ELF-1 (cell line): ENCODE results near the gene MYBL2.
"Not testable (repeated sequence)": the region's sequence is repeated elsewhere in the genome, so short reads cannot be mapped to it uniquely, and the experiment has no call there.

Experiments used
- DNase-seq: peaks from one replicate; pipeline ENCODE4 v3.0.0-alpha.2; 2016; ENCODE audit warnings: low read depth, low spot score

Gene MYBL2

GRCh38 chr20:43751167-43752050 is 84.5 kb downstream of the MYBL2 start:
- no peak for DNase-seq

DNA sequence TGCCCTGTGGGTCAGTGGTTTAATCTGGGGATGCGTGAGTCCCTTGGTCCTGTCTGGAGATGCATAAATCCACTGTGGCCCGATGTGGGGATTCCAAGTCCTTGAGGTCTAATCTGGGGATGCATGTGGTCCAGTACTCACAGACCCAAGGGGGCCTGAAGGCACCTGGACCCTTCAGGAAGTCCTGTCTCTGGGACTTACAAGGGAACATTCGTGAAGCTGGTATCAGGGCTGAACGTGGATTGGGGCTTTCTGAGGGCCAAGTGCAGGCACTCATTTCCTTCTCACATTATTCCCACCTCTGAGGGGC is 85.1 kb downstream of the MYBL2 start:
- DNase-seq, result no peak

GRCh38 chr20:43752561-43753301 is 85.8 kb downstream of the MYBL2 start:
- DNase-seq, result no peak

GRCh38 chr20:43755390-43755789 is 88.5 kb downstream of the MYBL2 start:
- no peak for DNase-seq

DNA sequence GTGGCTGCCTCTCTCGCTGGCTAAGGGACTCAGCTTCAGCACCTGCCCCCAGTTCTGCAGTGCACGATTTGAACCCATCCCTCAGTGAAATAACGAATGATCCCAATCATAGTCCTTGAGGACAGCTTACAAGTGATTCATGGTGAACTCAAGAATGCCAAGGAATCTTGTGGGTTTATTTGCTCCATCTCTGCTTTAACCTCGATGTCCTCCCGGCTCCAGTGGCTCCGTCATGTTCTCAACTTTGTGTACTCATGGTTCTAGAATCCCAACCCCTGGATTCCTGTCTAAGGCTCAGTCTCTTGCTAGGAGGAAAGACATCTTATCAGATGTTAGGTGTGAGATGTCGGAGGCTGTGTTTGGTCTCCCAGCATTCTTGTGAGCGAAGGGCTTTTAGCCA is 88.9 kb downstream of the MYBL2 start:
- no peak for DNase-seq

GRCh38 chr20:43757888-43758287 is 91.0 kb downstream of the MYBL2 start:
- not testable (repeated sequence) for DNase-seq

DNA sequence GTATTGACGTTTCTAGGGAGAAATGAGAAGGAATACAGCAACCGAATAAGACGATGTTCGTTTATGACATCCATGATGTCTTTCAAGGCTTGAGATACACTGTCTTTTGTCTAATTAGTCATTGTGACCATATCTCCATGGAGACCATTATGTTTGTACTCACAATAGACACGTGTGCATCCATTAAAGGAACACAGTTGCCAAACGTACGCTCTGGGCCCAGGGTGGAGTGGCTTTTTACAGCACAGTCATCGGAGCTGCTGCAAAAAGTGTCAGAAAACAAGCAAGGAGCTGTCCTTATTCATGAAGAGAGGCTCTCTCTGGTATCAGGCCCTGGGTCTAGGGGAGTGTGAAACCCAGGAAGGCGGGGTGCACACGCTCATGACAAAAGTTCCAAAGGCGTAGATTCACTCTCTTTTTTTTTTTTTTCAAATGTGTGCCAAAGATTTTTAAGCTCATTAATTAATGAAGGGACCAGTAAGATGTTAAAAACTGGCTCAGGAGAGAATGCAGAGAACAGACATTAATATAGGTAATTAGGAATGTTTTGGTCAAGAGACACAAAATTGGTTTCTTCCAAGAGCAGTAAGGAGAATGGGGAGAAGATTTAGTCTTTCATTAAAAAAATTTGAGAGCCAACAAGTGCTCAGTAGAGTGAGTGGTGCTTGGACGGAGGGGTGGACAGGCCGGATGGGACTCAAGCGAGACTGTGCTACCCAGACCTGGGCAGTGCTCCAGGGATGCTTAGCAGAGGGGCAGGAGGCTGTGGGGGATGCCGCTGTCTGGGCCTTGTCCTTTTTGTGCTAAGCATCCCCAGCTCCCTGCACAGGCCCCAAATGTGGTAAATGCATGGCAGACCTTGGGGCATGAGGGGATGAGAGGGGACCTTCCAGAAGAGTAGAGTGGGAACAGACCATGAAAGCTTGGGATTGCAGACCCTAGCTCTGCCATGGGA is 94.7 kb downstream of the MYBL2 start:
- no peak for DNase-seq

DNA sequence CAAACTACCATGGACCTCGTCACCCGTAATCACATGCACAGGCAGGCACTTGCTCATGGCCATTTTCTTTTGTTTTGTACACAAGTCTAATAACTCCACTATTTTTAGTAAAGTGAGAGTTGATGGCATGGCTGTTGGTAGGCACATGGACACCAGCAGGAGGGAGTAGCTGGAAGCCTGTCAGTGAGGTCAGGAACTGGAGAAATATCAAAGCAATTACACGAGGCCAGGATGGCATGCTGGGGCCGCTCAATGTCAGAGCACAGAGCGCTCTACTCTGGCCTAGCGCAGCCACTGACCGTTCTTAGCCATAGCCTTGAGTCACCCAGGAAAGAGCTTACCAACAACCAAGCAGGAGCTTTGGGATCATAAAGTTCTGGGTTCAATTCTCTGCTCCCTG is 96.0 kb downstream of the MYBL2 start:
- DNase-seq, result no peak

DNA sequence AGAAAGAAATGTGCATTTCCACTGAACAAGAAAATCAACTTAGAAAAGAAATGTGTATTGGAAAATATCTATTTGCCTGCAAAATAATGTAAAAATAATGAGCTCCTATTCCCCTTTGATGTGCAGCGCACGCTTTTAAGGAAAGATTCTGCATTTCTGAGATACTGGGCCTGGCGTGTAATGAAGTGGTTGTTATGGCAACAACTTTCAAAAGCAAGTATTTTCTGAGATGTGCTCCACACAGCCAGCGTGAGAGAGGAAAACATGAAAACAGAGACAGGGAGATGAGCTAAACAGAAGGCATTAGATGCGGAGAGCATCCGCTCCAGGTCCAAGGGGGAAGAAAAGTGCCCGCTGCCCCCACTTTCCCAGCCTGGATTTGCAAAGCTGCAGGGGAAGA is 99.0 kb downstream of the MYBL2 start:
- DNase-seq, result no peak
